Measurements from ENCODE around the gene ARHGAP6.
"Not testable (repeated sequence)": the region's sequence is repeated elsewhere in the genome, so short reads cannot be mapped to it uniquely, and the experiment has no call there.

ARHGAP6 gene

DNA sequence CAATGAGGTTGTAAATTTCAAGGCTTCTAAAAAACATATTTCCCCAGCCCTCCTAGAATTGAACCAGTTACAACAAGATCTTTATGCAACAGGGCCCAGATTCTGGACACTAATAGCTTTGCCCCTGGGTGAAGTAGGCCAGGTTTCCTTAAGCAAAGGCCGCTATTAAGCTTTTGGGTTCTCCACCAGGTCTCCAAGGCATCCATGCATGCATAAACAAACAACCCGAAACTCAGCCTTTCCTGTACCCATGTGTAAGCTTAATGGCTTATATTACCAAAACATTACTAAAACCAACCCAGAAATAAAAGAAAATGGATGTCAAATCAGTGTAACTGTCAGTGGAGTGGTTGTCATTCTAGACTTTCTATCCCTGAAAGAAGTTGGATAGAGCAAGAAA lies 137.1 kb downstream of the ARHGAP6 start:
- H3K27ac ChIP-seq (ENCODE audit: low read depth, low read length): no peak overlapping the region
- H3K9me3 ChIP-seq (ENCODE audit: control insufficient read depth, insufficient read depth, low read depth, low read length): no peaks in the 10 kb centered on the region
- no peaks in the 10 kb centered on the region for H3K4me1 ChIP-seq (ENCODE audit: control insufficient read depth, insufficient read depth, low read length)
- H3K9ac ChIP-seq (ENCODE audit: low read length): no peak overlapping the region
- H3K36me3 ChIP-seq (ENCODE audit: control insufficient read depth, insufficient read depth, low read length): no peaks in the 10 kb centered on the region
- H3K4me3 ChIP-seq (ENCODE audit: low read depth, low read length): no peak overlapping the region
- H3K27me3 ChIP-seq (ENCODE audit: control insufficient read depth, insufficient read depth, low read length): peaks cover 12% of the 10 kb centered on the region; the same call in 1 of the 2 replicates

DNA sequence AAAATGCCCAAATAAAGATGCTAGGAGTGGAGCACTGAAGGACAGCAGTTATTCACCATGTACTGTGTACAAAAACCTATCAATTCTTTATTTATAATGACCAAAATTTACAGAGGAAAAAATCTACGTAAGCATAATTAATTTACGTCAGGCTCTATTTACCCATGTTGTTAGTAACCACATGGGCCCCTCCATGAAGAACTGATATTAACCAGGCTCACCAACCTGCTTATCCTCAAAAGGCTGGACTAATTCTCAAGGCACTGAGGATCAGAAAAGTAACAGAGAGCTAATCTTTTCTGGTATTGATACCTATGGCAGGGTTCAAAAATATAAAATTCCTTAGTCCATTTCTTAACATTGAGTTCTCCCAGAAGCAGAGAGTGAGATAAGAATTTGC lies 140.0 kb downstream of the ARHGAP6 start:
- H3K4me1 ChIP-seq (ENCODE audit: control insufficient read depth, insufficient read depth, low read length): no peaks in the 10 kb centered on the region
- no peak overlapping the region for H3K4me3 ChIP-seq (ENCODE audit: low read depth, low read length)
- H3K9me3 ChIP-seq (ENCODE audit: control insufficient read depth, insufficient read depth, low read depth, low read length): no peaks in the 10 kb centered on the region
- H3K27ac ChIP-seq (ENCODE audit: low read depth, low read length): no peak overlapping the region
- no peak overlapping the region for H3K9ac ChIP-seq (ENCODE audit: low read length)
- H3K36me3 ChIP-seq (ENCODE audit: control insufficient read depth, insufficient read depth, low read length): no peaks in the 10 kb centered on the region
- H3K27me3 ChIP-seq (ENCODE audit: control insufficient read depth, insufficient read depth, low read length): peaks cover 15% of the 10 kb centered on the region; the same call in 1 of the 2 replicates

DNA sequence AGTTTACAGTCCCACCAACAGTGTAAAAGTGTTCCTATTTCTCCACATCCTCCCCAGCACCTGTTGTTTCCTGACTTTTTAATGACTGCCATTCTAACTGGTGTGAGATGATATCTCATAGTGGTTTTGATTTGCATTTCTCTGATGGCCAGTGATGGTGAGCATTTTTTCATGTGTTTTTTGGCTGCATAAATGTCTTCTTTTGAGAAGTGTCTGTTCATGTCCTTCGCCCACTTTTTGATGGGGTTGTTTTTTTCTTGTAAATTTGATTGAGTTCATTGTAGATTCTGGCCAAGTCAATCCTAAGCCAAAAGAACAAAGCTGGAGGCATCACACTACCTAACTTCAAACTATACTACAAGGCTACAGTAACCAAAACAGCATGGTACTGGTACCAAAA lies 146.5 kb downstream of the ARHGAP6 start:
- H3K4me1 ChIP-seq (ENCODE audit: control insufficient read depth, insufficient read depth, low read length); H3K9ac ChIP-seq (ENCODE audit: low read length); H3K27ac ChIP-seq (ENCODE audit: low read depth, low read length); H3K27me3 ChIP-seq (ENCODE audit: control insufficient read depth, insufficient read depth, low read length); H3K9me3 ChIP-seq (ENCODE audit: control insufficient read depth, insufficient read depth, low read depth, low read length); H3K36me3 ChIP-seq (ENCODE audit: control insufficient read depth, insufficient read depth, low read length); H3K4me3 ChIP-seq (ENCODE audit: low read depth, low read length): not testable (repeated sequence)

DNA sequence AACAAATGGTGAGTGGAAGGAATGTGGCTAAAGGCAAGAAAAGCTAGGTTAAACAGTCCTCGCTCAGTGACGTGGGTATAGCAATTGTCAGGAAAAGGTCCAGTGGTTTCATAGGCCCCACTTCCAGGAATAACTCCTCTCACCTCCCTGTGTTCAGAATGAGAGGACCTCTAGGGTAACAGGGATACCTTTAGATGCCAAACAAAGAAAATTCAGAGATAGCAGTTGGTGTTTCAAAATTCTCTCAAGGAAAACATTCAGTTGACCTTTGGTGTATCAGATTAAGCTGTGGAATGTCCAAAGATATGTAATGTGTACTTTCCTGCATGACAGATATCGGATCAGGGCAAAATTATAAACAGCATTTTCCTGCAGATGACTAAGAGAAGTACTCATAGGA lies 155.9 kb downstream of the ARHGAP6 start:
- Histone ChIP-seq H3K4me1 (ENCODE audit: control insufficient read depth, insufficient read depth, low read length) (no peaks in the 10 kb centered on the region), H3K27me3 (ENCODE audit: control insufficient read depth, insufficient read depth, low read length) (peaks cover 3% of the 10 kb centered on the region; the same call in 1 of the 2 replicates), H3K4me3 (ENCODE audit: low read depth, low read length) (no peak overlapping the region), H3K9me3 (ENCODE audit: control insufficient read depth, insufficient read depth, low read depth, low read length) (no peaks in the 10 kb centered on the region), H3K27ac (ENCODE audit: low read depth, low read length) (no peak overlapping the region), H3K9ac (ENCODE audit: low read length) (no peak overlapping the region), H3K36me3 (ENCODE audit: control insufficient read depth, insufficient read depth, low read length) (no peaks in the 10 kb centered on the region)

DNA sequence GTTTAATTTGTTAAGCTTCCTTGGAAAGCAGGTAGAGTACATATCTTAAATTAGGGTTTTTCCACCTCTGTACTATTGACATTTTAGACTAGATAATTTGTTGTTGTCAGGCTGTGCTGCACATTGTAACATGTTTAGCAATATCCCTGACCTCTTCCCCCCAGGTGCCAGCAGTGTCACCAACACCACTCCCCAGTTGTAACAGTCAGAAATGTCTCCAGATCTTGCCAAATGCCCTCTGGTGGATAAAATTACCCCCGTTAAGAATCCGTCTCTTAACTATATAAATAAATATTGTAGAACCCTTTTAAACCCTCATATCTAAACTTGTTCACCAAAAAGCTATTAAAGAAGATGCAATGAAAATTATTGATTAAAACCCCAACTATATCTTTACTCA lies 161.5 kb downstream of the ARHGAP6 start:
- H3K4me1 ChIP-seq (ENCODE audit: control insufficient read depth, insufficient read depth, low read length): no peaks in the 10 kb centered on the region
- no peaks in the 10 kb centered on the region for H3K9me3 ChIP-seq (ENCODE audit: control insufficient read depth, insufficient read depth, low read depth, low read length)
- no peak overlapping the region for H3K27ac ChIP-seq (ENCODE audit: low read depth, low read length)
- H3K36me3 ChIP-seq (ENCODE audit: control insufficient read depth, insufficient read depth, low read length): no peaks in the 10 kb centered on the region
- peaks cover 3% of the 10 kb centered on the region; the same call in 1 of the 2 replicates for H3K27me3 ChIP-seq (ENCODE audit: control insufficient read depth, insufficient read depth, low read length)
- H3K4me3 ChIP-seq (ENCODE audit: low read depth, low read length): no peak overlapping the region
- H3K9ac ChIP-seq (ENCODE audit: low read length): no peak overlapping the region

DNA sequence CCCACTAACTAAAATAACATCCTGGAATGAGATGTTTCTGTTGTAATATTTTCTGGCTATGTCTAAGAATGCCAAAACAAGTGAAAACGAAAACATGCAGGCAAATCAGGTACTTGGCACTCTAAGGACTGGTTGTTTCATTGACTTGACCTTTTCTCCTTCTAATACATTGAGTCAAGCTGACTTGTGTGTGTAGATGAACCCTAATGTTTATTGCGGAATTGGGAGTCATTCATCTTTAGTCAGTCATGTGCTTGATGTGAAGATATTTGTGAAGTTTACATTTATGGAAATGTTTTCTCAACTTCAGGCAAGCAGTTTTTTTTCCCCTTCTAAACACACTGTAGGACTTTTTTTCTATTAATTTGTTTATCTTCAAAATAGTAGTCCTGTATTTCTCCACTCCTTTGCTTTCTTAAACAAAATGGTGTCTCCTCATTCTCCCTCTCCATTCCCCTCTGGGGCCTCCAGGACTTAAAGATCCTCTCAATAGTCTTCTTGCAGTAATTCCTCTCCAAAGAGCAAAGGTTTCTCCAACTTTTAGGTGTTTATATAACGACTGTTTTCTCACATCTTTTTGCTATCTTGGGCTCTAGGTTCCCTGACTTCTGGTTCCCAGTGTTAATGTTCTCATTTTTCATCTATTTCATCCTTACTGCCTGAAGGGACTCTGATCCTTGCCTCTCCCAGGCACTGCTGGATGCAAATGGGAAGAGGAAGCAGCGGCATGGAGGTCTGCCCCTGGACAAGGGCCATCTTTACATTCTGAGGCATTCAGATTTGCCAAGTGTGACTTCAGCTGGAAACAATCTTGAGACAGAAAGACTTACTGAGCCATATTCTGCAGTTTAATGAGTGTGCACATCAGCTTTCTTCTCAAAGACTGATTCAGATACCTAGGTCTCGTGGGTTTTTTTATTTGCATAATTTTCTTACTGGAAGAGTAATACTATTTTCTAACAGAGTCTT lies 166.4 kb downstream of the ARHGAP6 start:
- no peak overlapping the region for H3K9ac ChIP-seq (ENCODE audit: low read length)
- no peaks in the 10 kb centered on the region; the same call in 1 of the 2 replicates for H3K27me3 ChIP-seq (ENCODE audit: control insufficient read depth, insufficient read depth, low read length)
- H3K4me1 ChIP-seq (ENCODE audit: control insufficient read depth, insufficient read depth, low read length): no peaks in the 10 kb centered on the region
- H3K27ac ChIP-seq (ENCODE audit: low read depth, low read length): no peak overlapping the region
- H3K4me3 ChIP-seq (ENCODE audit: low read depth, low read length): no peak overlapping the region
- H3K9me3 ChIP-seq (ENCODE audit: control insufficient read depth, insufficient read depth, low read depth, low read length): peaks cover 6% of the 10 kb centered on the region
- no peaks in the 10 kb centered on the region for H3K36me3 ChIP-seq (ENCODE audit: control insufficient read depth, insufficient read depth, low read length)

DNA sequence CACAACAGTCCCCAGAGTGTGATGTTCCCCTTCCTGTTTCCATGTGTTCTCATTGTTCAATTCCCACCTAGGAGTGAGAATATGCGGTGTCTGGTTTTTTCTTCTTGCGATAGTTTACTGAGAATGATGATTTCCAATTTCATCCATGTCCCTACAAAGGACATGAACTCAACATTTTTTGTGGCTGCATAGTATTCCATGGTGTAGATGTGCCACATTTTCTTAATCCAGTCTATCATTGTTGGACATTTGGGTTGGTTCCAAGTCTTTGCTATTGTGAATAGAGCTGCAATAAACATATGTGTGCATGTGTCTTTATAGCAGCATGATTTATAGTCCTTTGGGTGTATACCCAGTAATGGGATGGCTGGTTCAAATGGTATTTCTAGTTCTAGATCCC lies 174.3 kb downstream of the ARHGAP6 start:
- H3K27me3 ChIP-seq (ENCODE audit: control insufficient read depth, insufficient read depth, low read length); H3K36me3 ChIP-seq (ENCODE audit: control insufficient read depth, insufficient read depth, low read length); H3K27ac ChIP-seq (ENCODE audit: low read depth, low read length); H3K9ac ChIP-seq (ENCODE audit: low read length); H3K4me3 ChIP-seq (ENCODE audit: low read depth, low read length); H3K9me3 ChIP-seq (ENCODE audit: control insufficient read depth, insufficient read depth, low read depth, low read length); H3K4me1 ChIP-seq (ENCODE audit: control insufficient read depth, insufficient read depth, low read length): not testable (repeated sequence)

DNA sequence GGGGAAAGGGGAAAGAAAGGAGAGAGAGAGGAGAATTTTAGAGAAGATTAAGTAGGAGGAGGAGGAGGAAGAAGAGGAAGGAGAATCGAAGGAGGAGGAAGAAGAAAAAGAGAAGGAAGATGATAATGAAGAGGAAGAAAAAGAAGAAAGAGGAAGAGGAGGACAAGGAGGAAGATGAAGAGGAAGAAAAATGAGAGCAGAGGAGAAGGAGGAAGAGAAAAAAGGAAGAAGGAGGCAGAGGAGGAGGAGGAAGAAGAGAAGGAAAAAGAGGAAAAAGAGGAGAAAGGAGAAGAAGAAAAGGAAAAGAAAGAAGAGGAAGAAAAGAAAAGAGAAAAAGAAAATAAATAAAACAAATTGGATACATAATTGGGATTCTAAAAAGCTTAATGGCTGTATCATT lies 181.4 kb downstream of the ARHGAP6 start:
- Histone ChIP-seq H3K36me3 (ENCODE audit: control insufficient read depth, insufficient read depth, low read length) (no peaks in the 10 kb centered on the region), H3K9me3 (ENCODE audit: control insufficient read depth, insufficient read depth, low read depth, low read length) (no peaks in the 10 kb centered on the region), H3K4me1 (ENCODE audit: control insufficient read depth, insufficient read depth, low read length) (peaks cover under 1% of the 10 kb centered on the region; the same call in 1 of the 2 replicates), H3K9ac (ENCODE audit: low read length) (no peak overlapping the region), H3K4me3 (ENCODE audit: low read depth, low read length) (no peak overlapping the region), H3K27ac (ENCODE audit: low read depth, low read length) (no peak overlapping the region), H3K27me3 (ENCODE audit: control insufficient read depth, insufficient read depth, low read length) (peaks cover 2% of the 10 kb centered on the region; the same call in 1 of the 2 replicates)

DNA sequence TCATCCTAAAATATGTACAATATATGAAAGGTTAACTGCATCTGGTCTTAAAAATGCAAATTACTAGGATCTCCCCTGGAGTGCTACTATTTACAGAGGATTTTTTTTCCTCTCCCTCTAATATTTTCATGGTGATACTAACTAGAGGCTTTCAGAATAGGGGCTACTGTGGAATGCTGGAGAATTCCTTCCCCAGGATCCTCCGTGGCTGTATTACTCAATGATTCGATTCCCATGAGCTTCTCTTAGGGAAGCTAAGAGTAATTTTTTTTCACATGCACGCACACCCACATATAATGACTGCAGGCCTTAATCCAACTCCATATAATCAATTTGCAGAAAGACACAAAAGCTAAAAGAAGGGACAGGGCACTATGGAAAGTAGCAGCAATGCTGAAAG lies 184.7 kb downstream of the ARHGAP6 start:
- no peak overlapping the region for H3K9ac ChIP-seq (ENCODE audit: low read length)
- no peak overlapping the region for H3K4me3 ChIP-seq (ENCODE audit: low read depth, low read length)
- no peak overlapping the region for H3K27ac ChIP-seq (ENCODE audit: low read depth, low read length)
- no peaks in the 10 kb centered on the region for H3K9me3 ChIP-seq (ENCODE audit: control insufficient read depth, insufficient read depth, low read depth, low read length)
- peaks cover 2% of the 10 kb centered on the region; the same call in 1 of the 2 replicates for H3K27me3 ChIP-seq (ENCODE audit: control insufficient read depth, insufficient read depth, low read length)
- no peaks in the 10 kb centered on the region for H3K36me3 ChIP-seq (ENCODE audit: control insufficient read depth, insufficient read depth, low read length)
- peaks cover 8% of the 10 kb centered on the region; the same call in 1 of the 2 replicates for H3K4me1 ChIP-seq (ENCODE audit: control insufficient read depth, insufficient read depth, low read length)

DNA sequence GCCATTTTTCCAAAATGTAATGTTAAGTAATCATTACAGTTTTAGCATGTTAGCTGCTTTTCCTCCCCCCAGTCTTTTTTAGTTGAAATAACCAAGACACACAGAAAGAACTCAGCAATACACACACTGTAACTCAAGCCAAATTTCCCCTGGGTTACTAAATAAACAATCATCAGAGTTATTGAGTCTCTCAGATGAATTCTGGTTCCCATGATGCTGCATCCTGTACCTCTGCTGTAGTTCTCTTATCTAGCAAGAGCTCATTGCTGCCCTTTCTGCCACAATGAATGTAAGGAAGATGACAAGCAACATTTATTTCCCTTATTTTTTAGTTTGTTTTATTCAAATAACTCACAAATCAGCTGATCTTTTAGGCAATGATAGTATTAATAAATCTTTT lies 185.1 kb downstream of the ARHGAP6 start:
- peaks cover 8% of the 10 kb centered on the region; the same call in 1 of the 2 replicates for H3K4me1 ChIP-seq (ENCODE audit: control insufficient read depth, insufficient read depth, low read length)
- no peak overlapping the region for H3K27ac ChIP-seq (ENCODE audit: low read depth, low read length)
- H3K36me3 ChIP-seq (ENCODE audit: control insufficient read depth, insufficient read depth, low read length): no peaks in the 10 kb centered on the region

DNA sequence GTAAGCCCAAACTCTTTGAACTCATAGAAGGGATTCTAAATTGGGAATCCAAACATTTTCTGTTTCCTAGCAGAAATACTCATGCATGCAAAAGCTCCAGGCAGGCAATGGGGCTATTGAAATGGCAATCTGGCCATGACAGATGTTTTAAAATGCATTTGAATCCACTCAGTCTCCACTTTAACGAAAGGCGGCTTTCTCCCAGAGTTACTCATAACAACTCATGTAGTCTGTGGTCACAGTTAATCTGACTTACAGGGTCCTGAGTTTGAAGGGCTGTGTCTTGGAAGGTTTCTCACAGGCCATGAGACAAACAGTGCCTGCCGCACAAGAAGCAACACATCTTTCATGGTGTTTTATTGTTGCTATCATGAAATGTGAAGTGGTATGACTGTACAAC lies 186.8 kb downstream of the ARHGAP6 start:
- Histone ChIP-seq H3K4me3 (ENCODE audit: low read depth, low read length) (no peak overlapping the region), H3K9me3 (ENCODE audit: control insufficient read depth, insufficient read depth, low read depth, low read length) (no peaks in the 10 kb centered on the region), H3K27me3 (ENCODE audit: control insufficient read depth, insufficient read depth, low read length) (peaks cover 6% of the 10 kb centered on the region; the same call in 1 of the 2 replicates), H3K27ac (ENCODE audit: low read depth, low read length) (no peak overlapping the region), H3K36me3 (ENCODE audit: control insufficient read depth, insufficient read depth, low read length) (no peaks in the 10 kb centered on the region), H3K9ac (ENCODE audit: low read length) (no peak overlapping the region), H3K4me1 (ENCODE audit: control insufficient read depth, insufficient read depth, low read length) (peaks cover 8% of the 10 kb centered on the region; the same call in 1 of the 2 replicates)

More for the DNA sequence above, 185.1 kb downstream of the ARHGAP6 start:
- Histone ChIP-seq H3K27me3 (ENCODE audit: control insufficient read depth, insufficient read depth, low read length) (peaks cover 2% of the 10 kb centered on the region; the same call in 1 of the 2 replicates), H3K9me3 (ENCODE audit: control insufficient read depth, insufficient read depth, low read depth, low read length) (no peaks in the 10 kb centered on the region), H3K4me3 (ENCODE audit: low read depth, low read length) (no peak overlapping the region), H3K9ac (ENCODE audit: low read length) (no peak overlapping the region)
